Measurements from ENCODE around the gene PIM3.

- TF ChIP-seq EZH2 (IDR thresholded peaks at IDR 0.05; ENCODE audit: borderline replicate concordance, low read depth, low read length, severe bottlenecking), result no peak
- TF ChIP-seq, protein P1, sequence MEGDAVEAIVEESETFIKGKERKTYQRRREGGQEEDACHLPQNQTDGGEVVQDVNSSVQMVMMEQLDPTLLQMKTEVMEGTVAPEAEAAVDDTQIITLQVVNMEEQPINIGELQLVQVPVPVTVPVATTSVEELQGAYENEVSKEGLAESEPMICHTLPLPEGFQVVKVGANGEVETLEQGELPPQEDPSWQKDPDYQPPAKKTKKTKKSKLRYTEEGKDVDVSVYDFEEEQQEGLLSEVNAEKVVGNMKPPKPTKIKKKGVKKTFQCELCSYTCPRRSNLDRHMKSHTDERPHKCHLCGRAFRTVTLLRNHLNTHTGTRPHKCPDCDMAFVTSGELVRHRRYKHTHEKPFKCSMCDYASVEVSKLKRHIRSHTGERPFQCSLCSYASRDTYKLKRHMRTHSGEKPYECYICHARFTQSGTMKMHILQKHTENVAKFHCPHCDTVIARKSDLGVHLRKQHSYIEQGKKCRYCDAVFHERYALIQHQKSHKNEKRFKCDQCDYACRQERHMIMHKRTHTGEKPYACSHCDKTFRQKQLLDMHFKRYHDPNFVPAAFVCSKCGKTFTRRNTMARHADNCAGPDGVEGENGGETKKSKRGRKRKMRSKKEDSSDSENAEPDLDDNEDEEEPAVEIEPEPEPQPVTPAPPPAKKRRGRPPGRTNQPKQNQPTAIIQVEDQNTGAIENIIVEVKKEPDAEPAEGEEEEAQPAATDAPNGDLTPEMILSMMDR (IDR thresholded peaks at IDR 0.05; ENCODE audit: borderline replicate concordance, extremely low read depth, low read length, poor library complexity, severe bottlenecking), result no peak
Measured at GRCh38 chr22:49924113-49924833, 36.3 kb upstream of the PIM3 start.
